Renal cortical epithelial cell (primary cell): ENCODE measurements around the gene RUFY3. TPM values are rescaled to one million over a fixed set of nuclear protein-coding genes. Genes with fewer than 3 reads are reported as not detected.
"Not testable (repeated sequence)": the region's sequence is repeated elsewhere in the genome, so short reads cannot be mapped to it uniquely, and the experiment has no call there.

Source experiments
- DNase-seq: peaks from one replicate; pipeline ENCODE4 v3.0.0-alpha.2; 2011; ENCODE audit warnings: low read depth
- total RNA-seq: library from RNA; depleted of rRNA; stranded (reverse); fragments of >200 nt; gene quantifications from 2 replicates; pipeline ENCODE4 v1.2.3, GENCODE V29; 2014

RUFY3 gene
- total RNA-seq, 1 donor from 2014 or later, result 74.9 TPM

DNA sequence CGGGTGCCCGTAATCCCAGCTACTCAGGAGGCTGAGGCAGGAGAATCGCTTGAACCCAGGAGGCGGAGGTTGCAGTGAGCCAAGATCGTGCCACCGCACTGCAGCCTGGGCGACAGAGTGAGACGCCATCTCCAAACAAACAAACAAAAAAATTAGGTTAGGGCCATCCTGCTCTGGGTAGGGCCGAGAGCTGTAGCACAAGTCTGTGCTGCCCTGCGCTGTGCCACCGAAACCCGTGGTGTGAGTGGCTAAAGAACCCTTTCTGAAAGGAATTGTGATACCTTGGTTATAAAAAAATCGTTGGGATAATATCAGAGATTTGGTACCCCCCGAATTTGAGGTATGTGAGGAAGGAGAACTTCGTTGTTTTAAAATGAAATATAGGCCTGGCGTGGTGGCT lies 118.9 kb downstream of the RUFY3 start:
- DNase-seq, result not testable (repeated sequence)

DNA sequence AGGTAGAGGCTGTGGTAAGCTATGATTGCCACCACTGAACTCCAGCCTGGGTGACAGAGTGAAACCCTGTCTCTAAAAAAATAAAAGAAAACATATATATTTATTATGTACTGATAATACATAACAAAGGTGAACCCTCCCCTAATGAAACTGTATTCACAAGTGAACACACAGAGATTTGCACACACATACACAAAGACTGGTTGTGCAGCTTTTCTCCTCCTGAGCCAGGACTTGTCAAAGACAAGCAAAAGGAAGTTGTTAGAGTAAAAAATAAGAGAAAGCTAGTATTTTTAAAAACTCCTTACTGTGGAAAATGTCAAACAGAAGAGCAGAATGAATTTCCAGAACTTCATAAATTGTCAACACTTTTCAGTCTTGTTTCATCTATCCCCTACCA lies 119.4 kb downstream of the RUFY3 start:
- DNase-seq, result no peak

DNA sequence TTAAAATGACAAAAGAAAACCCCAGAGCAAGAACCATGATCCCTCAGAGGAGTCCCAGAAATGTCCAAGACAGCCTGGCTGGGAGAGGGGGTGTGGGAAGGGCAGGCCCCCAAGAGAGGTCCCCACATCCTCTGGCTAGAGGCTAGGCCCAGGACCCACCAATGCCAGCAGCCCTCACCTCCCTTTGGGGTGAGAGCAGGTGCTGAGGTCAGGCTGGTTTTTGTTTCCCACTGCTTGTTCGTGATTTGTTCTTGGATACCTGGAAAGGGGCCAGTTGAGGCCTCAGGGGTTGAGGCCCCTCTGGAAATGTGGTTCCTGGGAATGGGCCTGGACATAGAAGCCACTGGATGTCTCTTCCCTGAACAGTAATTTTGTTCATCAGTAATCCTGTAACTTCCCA lies 120.2 kb downstream of the RUFY3 start:
- no peak for DNase-seq

DNA sequence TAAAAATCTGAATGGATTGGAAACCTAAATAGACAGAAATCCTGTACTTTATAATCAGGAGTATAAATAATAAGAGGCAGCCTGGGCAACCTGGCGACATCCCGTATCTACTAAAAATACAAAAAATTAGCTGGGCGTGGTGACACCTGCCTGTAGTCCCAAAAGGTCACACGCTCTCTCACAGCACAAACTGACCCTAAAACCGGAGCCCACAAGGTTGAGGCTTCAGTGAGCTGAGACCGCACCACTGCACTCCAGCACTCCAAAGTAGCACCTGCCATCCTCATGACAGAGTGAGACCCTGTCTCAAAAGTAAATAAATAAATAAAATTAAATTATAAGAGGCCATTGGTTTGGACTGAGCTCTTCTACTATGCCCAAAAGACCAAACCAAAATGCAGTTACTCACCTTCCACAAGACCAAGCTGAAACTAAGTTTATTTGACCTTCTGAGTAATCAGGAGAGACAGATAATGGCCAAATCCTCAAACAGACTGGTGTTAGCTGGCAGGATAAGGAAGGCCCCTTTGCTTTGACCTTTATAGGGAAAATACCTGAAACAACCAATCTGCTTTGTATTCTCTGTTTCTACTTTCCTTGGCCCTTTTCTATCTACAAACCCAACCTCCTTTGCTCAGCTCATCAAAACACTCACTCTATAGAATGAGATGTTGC lies 121.1 kb downstream of the RUFY3 start:
- DNase-seq, result no peak

DNA sequence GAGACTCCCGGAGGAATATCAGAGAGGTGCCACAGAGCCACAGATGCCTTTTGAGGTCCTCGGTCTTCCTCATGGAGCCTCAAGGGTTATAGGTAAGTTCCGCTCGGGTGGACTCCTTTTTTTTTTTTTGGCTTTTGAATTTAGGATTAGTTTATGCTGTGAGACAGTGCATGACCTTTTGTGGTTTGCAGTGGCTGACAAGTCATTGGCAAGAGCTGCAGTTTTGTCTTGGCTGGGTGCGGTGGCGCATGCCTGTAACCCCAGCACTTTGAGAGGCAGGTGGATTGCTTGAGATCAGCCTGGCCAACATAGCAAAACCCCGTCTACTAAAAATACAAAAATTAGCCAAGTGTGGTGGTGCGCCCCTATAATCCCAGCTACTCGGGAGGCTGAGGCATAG lies 122.4 kb downstream of the RUFY3 start:
- DNase-seq, result no peak

DNA sequence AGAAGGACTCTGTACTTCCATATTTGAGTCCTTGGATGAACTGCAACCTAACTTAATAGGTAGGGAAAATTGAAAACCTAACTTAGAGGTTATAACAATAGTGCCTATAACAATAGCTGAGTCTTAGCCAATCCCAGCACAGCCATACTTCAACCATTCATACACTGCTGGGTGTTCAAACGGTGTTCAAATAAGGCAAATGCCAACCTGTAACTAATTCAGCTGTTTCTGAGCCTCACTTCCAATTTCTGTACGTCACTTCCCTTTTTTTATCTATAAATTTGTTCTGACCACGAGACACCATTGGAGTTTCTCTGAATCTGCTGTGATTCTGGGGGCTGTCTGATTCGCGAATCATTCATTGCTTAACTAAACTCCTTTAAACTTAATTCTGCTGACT lies 127.5 kb downstream of the RUFY3 start:
- DNase-seq, result no peak

DNA sequence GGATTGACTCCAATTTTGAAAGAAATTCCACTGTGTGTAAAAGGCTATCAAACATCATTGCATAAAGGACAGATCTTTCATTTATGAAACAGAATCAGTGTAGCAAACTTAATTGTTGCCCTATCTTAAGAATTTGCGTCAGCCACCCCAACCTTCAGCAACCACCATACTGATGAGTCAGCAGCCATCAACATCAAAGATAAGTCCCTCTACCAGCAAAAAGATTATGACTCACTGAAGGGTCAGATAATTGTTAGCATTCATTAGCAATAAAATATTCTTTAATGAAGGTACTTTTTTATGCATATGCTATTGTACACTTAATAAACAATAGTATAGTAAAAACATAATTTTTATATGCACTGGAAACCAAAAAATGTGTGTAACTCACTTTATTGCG lies 133.7 kb downstream of the RUFY3 start:
- no peak for DNase-seq

Other genes with a start within 250 kb of the RUFY3 start
- gene MUC7, start 249.8 kb upstream of the RUFY3 start, total RNA-seq, result not detected in 2 replicates
- not detected in 2 replicates for gene AMTN, start 203.4 kb upstream of the RUFY3 start, total RNA-seq
- not detected in 2 replicates for gene AMBN, start 129.7 kb upstream of the RUFY3 start, total RNA-seq
- 3.3 TPM in 2 replicates for gene ENAM, start 93.2 kb upstream of the RUFY3 start, total RNA-seq
- gene JCHAIN, start 55.5 kb upstream of the RUFY3 start, total RNA-seq, result 0.30 TPM in 1 of 2 replicates, not detected in the other
- gene UTP3, start 33.4 kb upstream of the RUFY3 start, total RNA-seq, result 15.1 and 47.4 TPM in 2 replicates
- 128 and 131 TPM in 2 replicates for gene GRSF1, start 117.9 kb downstream of the RUFY3 start, total RNA-seq
- 16.0 and 32.2 TPM in 2 replicates for gene MOB1B, start 180.4 kb downstream of the RUFY3 start, total RNA-seq